Left kidney (tissue), 2 donors: ENCODE results near the gene LRRC4C. TPM values are rescaled to one million over a fixed set of nuclear protein-coding genes. Genes with fewer than 3 reads are reported as not detected.

Experiments used
- DNase-seq: peaks from one replicate; pipeline ENCODE4 v3.0.0-alpha.2; 2013
- polyA plus RNA-seq: library from polyadenylated mRNA; unstranded; fragments of 120-200 nt; gene quantifications from one replicate; pipeline ENCODE4 v1.2.1, GENCODE V29; 2013; ENCODE audit not compliant: insufficient read length

The LRRC4C gene
- polyA plus RNA-seq, 1 donor: 17.0 TPM

DNA sequence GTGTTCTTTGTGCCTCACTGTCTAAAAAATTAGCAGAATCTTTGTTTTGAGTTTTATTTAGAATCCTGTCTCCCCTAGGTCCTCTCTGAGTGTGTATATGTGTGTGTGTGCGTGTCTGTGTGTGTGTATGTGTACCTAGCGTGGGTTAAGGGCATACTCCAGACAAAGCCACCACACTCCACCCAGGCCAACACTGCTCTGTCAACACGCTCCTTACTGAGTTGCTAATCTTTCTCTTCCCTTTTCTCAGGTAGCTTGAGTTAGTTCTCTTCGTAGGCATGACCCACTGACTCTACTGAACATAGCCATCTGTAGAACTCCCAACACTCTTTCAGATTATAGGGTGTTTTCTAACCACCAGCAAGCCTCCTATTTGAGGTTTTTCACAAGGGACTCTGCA, 131.1 kb downstream of the LRRC4C start:
- DNase-seq: no peak

DNA sequence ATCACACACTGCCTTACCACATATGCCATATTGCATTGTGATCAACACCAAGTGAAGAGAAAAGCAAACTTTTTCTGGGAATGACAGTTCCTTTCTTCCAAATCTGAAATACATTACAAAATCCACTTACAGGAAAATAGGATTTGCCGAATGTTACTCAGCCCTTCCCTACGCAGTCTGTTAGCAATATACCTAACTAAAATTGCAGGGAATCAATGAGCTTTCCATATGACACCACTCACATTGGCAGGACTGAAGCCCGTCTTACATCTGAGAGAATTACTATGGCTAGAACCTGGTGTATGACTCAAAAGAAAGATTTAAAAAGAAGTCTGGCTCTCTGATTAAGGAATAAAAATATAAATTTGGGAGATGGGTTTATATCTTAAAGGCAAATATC, 136.0 kb downstream of the LRRC4C start:
- DNase-seq: no peak

DNA sequence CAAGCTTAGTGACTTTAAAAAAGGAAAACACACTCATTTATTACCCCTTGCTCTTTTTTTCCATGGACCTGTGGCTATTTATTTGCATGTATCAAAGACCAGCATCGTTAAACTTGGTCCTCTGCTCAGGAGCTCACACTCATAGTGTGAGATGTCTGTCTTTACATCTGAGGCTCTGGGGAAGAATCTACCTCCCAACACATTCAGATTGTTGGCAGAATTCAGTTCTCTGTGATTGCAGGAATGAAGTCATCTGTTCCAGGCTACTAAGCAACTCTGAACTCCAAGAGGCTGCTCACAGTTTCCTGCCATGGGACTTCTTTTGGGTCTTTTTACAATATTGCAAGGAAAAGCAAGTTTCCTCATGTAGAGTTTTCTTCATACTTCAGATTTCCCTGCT, 138.8 kb downstream of the LRRC4C start:
- no peak for DNase-seq

DNA sequence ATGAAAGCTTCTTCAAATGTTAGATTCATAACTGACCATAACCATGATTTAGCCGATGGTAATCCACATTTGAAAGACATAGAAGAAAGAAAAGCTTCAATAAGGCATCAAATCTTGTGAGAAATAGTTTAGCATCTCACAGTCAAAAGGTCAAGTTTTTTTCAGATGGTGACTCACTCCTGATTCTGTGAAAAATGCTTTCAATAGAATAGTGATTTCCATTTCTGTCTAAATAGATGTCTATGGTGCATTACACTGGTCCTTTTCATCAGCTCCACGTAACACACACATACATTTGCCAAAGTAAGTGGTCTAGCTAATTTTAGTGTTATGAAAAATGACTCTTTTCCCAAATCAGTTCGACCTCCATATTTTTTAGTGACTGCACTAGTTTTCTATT, 139.2 kb downstream of the LRRC4C start:
- no peak for DNase-seq

DNA sequence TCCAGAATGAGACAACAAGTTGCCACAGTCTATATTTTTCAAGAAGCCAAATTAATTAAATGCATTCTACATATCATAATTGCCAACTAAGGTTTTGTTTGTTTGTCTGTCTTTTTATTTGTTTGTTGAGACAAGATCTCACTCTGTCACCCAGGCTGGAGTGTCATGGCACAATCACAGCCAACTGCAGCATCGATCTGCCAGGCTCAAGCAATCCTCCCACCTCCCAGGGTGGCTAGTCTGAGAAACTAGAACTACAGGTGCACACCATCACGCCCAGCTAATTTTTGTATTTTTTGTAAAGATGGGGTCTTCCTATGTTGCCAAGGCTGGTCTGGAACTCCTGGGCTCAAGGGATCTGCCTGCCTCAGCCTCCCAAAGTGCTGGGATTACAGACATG, 140.0 kb downstream of the LRRC4C start:
- no peak for DNase-seq

DNA sequence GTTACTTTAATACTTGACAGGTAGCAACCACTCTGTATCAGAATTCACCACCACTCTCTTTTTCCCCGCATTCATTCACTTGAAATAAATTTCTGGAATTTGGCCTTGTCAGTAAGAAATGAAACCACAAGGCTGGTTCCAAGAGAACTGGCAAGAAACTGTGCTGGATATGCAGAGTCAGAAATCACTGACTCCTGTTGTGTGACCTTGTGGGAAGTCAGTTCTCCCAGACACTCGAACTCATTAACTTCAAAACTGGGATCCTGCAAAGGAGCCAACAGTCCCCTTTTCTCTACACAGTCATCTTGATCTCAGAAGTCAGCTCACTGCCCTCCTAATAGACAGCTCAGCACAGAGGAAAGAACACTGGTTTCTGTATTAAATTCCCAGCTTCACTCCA, 142.7 kb downstream of the LRRC4C start:
- no peak for DNase-seq

DNA sequence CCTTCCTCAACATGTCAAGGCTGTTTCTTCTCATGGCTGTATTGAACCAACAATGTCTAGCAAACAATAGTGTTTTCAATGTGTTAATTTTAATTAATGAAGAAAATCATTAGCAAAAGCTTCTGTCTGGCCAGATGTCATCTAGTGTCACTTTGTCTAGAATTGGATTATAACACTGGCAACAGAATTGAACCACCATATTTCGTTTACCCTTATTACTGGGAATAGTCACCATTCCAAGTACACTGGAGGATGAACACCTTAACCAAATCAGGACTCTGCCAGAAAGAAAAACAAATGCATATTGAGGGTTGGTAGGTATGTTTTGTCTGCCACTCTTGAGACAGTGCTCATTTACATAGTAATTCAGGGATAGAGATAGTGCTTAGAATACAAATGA, 146.2 kb downstream of the LRRC4C start:
- DNase-seq: no peak

DNA sequence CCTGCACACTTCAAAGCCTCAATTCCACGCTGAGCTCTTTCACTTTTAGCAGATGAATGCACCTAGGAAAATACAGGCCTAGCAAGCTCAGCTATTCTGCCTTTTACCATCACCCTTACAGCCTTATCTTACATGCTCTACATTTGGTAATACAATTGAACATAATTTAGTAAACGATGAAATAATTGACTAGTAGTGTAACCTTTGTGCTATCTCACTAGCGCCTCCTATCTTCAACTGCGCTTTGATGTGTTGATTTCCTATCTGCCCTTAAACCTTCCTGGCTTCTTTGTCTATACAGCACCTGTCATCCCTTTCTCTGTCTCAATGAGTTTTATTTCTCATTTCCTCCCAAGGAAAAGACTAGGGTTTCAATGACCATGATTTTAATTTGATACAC, 149.7 kb downstream of the LRRC4C start:
- DNase-seq: no peak

DNA sequence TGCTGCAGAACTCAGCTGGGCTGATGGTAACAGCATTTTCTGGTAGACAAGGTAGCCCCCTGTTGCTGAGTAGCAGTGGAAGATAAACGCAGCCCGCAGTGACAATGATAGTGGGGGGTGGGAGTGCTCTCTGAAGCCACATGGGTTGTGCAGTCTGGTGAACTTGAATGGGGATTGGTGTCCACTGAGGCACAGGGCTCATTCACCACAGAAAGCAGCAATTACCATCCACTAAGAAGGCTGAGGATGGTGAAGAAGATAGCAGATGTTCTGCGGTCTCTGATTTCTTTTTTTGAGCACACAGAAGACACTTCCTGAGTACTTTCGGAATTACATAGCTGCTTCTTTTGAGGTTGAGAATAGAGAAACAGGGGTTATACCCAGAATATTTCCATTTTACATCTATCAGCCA, 150.3 kb downstream of the LRRC4C start:
- DNase-seq: no peak

DNA sequence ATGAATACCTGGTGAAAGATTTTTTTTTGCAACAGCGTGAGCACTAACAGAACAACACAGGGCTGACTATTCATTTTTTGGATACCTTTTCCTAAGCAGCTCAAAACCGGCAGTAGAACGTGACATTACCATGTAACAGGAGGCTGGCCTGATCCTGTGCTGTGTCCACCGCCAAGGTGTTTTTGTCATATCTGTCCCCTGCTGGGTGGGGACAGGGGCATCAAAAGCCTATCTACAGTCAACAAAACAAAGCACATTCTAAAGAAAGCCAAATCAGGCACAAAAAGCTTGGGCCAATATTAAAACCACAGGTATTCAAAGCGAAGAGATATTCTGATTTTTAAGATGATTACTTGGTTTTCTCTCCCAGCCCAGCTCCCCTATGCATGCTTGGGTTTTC, 151.2 kb downstream of the LRRC4C start:
- DNase-seq: no peak

DNA sequence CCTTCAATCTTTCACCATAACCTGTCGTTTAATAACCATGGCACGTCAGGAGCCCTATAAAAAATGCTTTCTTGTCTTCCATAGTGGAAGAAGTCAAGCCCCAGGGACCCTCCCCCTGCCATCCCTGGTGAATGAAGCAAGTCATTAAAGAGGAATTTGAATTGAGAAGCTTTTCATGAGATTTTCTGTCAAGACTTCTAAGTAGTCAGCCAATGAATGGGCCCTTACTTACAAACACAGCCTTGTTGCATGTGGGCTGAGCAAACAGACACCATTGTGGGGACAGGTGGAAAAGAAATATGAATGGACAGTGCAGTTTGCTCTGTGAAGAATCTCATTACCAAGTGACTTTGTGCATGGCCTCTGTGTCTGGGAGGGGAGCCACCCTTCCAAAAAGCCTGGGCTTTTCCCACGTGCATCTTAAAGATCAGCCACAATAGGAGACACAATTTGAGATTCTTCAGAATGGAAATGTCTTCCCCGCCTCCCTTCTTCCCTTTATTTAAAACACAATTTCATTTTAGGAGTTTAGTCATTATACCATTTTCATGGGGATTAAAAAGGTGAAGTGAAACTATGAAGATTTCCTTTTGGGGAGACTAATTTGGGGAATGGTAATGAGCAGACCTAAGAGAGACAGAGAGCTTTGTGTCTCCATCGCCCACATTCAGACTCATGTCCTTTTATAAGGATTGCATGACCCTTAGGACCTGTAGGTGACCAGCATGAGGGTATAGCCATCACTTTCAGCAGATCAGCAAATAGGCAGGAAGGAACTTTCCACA, 152.0 kb downstream of the LRRC4C start:
- no peak for DNase-seq

DNA sequence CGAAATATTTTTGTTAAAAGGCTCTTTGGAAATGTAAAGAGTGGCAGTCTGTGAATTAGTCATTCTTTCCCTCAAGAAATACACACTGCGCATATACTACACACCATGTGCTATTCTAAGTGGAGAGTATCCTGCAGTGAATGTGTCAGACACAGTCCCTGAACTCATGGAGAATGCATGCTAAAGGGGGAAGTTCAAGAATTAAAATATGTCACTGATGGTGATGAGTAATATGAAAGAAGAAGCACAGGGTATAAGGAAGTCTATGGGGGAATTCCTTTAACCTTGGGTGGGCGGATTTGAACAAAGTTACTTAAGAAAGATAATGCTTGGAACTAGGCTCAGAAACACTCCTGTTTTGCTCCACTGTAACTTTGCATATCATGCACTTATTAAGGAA, 153.0 kb downstream of the LRRC4C start:
- no peak for DNase-seq

DNA sequence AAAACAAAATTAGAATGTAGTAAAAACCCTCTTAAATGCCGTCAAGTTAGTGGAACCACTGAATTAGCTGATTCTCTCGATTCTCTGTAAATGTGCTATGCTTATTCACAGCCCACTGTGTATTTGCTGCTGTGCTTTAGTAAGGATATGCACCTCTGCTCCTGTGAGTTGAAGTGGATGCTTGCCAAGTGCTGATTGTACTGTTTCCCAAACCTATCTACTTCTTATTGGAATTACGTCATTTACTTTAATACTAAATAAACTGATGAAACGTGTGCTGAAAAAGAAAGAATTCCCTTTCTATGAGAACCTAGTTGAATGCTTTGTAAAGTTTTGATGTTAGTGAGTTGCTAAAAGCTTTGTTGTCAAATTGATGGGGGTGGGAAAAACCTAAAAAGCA, 158.4 kb downstream of the LRRC4C start:
- DNase-seq: no peak

DNA sequence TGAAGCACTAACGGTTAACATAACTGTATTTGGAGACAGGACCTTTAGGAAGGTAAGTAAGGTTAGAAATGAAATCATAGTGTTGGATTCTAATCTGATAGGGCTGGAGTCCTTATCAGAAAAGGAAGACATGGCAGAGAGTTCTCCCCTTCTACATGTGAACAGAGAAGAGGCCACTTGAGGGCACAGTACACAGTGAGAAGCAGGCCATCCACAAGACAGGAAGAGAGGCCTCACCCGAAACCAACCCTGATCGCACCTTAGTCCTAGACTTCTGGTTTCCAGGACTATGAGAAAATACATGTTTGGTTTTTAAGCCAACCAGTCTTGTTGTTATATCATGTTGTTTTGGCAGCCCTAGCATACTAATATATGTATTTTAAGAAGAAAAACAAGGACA, 170.0 kb downstream of the LRRC4C start:
- DNase-seq: no peak

DNA sequence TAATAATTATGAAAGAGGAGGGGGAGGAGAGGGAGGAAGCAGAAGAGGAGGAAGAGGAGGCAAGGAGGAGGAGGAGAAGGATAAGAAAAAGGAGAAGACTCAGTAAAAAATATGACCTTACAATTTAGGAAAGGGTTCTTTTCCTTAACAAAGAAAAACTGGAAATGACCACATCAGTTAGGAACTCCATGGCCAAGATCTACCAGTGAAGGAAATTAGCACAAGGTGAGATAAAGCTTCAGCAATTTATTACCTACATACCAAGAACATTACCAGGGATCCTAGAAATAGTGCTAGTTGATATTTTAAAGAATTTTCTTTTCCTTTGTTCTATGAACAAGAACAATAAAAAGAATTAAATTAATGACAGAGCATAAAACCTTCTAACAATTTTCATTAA, 172.7 kb downstream of the LRRC4C start:
- DNase-seq: no peak

DNA sequence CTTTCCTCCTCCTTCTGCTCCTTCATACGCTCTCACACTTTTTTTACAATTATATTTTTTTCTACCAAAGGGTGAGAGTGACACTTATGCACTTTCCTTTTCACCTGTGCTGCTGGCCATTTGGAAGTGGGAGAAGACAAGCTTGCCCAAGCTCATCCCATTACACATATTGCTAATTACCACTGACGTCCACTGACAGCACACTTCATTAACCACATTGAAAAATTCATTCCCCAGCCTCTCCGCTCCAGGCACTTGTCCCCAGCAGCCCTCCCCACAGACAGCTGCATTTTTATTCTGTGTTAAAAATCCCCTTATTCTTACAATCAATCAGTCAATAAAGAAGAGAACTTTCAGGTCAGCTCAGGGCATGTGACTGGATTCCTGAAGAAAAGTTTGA, 175.1 kb downstream of the LRRC4C start:
- DNase-seq: no peak

DNA sequence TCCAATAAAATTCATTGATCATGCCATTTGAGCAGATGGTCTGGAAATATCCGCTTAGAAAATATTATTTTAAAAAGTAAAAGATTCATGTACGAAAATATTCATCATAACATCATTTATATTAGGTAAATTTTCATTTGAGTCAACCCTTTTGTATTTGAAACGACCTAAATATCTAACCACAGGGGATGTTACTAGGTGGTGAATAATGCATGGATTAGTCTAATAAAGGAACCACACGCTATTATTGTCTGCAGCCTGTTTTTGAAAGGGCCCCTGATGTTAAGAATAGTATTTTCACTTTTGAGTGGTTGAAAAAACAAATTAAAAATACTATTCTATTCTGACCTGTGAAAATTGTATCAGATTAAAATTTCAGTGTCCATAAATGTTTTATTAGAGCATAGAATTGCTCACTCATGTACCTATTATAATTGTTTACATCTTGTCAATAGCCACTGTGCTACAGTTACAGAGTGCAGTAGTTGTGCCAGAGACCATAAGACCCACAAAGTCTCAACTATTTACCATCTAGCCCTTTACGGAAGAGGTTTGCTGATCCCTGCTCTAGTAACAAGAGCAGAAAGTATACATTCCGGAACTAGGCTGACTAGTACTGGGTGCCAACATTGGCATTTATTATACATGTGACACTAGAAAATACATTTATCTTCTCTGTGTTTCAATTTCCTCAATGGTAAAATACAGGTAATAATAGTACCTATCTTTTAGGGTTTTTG, 176.1 kb downstream of the LRRC4C start:
- DNase-seq: no peak

DNA sequence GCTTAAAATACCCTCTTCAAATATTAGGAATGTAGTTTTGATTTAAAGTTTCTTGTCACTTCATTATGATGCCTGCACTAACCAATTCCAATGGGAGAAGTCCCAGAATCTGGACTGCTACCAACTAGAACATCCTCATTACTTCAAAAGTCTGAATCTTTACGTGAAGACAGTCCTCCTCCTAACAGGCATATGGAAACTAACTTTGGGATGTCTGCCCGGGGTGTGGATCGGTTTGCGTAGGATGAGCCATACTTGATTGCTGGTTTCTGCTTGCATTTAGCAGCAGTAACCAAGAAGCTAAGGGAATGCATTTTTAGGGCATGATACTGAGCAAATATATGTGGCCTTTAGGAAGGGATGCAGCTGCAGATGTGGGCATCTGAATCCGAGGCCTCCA, 177.1 kb downstream of the LRRC4C start:
- DNase-seq: no peak

DNA sequence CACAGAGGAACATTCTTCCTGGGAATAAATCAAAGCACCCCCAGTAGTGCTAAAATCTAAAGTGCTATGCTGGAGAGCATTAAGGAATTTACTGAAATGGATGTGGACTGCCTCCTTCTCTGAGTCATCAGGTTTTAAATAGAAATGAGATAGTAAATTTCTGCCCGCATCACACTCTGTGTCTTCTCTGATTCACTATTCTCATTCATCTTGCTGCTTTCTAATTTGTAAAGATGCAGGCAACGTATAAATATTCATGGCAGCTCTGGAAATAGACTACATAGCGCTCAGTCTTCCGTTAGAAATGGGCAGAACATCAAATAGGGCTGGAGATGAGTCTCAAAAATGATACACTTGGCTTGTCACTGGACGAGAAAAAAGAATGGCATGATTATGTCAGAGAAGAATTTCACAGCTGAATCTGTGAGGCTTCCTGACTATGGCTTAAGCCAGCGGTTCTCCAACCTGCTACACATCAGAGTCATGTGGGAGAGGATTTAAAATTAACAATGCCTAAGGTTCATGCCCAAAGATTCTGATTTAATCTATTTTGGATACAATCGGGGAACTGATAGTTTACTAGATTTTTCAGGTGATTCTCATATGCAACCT, 178.2 kb downstream of the LRRC4C start:
- DNase-seq: no peak

DNA sequence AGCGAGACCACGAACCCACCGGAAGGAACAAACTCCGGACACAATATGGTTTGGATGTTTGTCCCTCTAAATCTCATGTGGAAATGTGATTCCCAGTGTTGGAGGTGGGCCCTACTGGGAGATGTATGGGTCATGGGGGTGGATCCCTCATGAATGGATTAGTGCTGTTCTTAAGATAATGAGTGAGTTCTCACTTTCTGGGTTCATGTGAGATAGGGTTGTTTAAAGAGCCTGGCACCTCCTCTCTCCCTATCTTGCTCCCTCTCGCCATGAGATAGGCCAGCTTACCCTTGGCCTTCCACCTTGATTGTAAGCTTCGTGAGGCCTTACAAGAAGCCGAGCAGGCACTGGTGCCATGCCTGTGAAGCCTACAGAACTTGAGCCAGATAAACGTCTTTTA, 184.6 kb downstream of the LRRC4C start:
- DNase-seq: no peak

DNA sequence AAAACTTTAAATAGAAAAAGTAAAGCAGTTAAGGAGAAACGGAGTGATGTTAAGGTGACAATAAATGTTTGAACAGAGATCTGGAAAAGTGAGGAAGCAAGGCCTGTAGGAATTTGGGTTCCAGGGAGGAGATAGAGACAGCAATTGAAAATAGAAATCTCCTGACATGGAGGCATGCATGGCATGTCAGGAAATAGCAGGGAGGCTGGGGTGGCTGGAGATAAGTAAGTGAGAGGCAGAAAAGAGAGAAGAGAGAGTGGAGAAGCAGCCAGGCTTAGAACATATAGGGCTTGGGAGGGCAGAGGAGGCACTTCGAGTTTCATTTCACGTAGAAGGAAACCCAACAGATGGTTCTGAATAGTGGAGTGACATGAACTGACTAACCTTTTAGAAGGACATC, 185.5 kb downstream of the LRRC4C start:
- no peak for DNase-seq

DNA sequence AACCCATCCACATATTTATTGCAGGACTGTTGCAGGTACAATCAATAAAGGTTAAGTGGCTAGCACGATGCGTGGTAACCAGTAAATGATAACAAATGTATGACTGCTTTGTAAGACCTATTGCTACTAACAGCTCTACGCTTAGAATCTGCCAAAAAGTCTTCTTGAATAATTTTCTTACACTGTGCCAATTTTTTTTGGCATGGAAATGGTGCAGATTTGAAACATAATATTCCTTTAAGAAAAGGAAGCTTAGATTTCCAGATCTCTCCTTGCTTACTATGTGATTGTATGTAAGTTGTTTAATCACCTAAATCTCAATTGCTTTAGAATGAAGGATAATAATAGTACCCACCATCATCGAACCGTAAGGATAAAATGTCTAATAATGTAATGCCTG, 192.0 kb downstream of the LRRC4C start:
- no peak for DNase-seq

DNA sequence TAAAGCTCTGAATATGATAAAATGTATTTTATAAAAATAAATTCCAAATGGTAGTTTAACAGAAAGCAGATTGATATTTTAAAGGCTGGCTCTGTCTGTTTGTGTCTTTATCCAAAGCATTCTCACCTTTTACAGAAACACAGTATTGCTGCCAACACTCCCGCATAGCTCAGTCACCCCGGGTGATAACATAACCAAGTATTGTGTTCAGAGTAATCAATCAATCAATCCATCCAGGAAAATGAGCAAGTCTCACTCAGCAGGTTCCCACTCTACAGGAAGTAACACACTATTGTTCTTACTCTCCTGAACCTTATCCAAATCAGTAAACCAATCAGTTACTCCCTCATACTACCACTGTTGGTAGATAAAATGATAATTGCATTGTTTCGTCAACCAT, 203.4 kb downstream of the LRRC4C start:
- no peak for DNase-seq

DNA sequence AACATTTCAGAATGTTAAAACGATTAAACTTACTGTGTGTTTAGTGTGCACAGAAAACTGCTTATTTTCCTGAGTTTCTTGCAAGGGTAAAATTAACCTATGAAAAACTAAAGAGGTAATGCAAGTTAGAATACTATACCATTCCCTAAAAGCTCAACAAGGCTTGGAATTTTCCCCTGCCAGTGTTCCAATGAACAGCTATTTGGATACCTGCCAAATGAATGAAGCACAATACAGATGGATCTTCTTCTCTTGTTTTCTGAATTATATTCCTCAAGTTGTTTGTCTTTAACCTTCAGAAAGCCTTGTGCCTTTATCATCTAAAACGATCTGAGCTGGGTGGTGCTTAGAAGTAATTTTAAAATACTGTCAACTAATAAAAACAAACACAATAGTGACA, 204.5 kb downstream of the LRRC4C start:
- DNase-seq: no peak
